NK-92 treated with Interleukin-12 subunit alpha and Interleukin-12 subunit beta, amount 100 ng/mL, for 24 hours (cell line): ENCODE measurements around the gene USP36.
A peak's percentile ranks its signal among the peaks of the same experiment; 100 is the strongest.
"Not testable (repeated sequence)": the region's sequence is repeated elsewhere in the genome, so short reads cannot be mapped to it uniquely, and the experiment has no call there.

Source experiments
- DNase-seq: peaks from one replicate; lab custom pipeline; 2025; lab: John Stamatoyannopoulos, UW

The USP36 gene

GRCh38 chr17:78870621-78871020, 30.0 kb upstream of the USP36 start:
- no peak for DNase-seq

GRCh38 chr17:78868391-78868790, 27.8 kb upstream of the USP36 start:
- DNase-seq = no peak

GRCh38 chr17:78867046-78867445, 26.4 kb upstream of the USP36 start:
- not testable (repeated sequence) for DNase-seq

GRCh38 chr17:78865682-78866390, 25.2 kb upstream of the USP36 start:
- DNase-seq = peak; percentile 20

- no peak for DNase-seq
These were observed 23.5 kb upstream of the USP36 start for GRCh38 chr17:78864117-78864516.

GRCh38 chr17:78862073-78863023, 21.7 kb upstream of the USP36 start:
- peak; percentile 8 for DNase-seq

- DNase-seq = no peak
These were observed 20.6 kb upstream of the USP36 start for GRCh38 chr17:78861229-78861628.

- no peak for DNase-seq
These were observed 18.4 kb upstream of the USP36 start for GRCh38 chr17:78859051-78859450.

GRCh38 chr17:78857266-78857665, 16.7 kb upstream of the USP36 start:
- DNase-seq = no peak

- no peak for DNase-seq
These were observed 15.0 kb upstream of the USP36 start for GRCh38 chr17:78855561-78856165.

- no peak for DNase-seq
These were observed 13.9 kb upstream of the USP36 start for GRCh38 chr17:78854508-78854907.

- no peak for DNase-seq
These were observed 13.3 kb upstream of the USP36 start for GRCh38 chr17:78853926-78854394.

GRCh38 chr17:78852709-78853121, 12.1 kb upstream of the USP36 start:
- DNase-seq = no peak

- no peak for DNase-seq
These were observed 8.4 kb upstream of the USP36 start for GRCh38 chr17:78849026-78849425.

GRCh38 chr17:78847052-78847451, 6.4 kb upstream of the USP36 start:
- DNase-seq = no peak

- no peak for DNase-seq
These were observed 3.8 kb upstream of the USP36 start for GRCh38 chr17:78844301-78845005.

- peak; percentile 12 for DNase-seq
These were observed 2.4 kb upstream of the USP36 start for GRCh38 chr17:78842881-78843565.

GRCh38 chr17:78840530-78840779, 159 bp downstream of the USP36 start:
- DNase-seq = no peak

GRCh38 chr17:78839762-78840529, 668 bp downstream of the USP36 start:
- DNase-seq = peak; percentile 53

- DNase-seq = no peak
These were observed 1.3 kb downstream of the USP36 start for GRCh38 chr17:78839235-78839761.

- DNase-seq = no peak
These were observed 2.0 kb downstream of the USP36 start for GRCh38 chr17:78838574-78839005.
